Hematopoietic multipotent progenitor cell treated with erythropoietin and hydrocortisone succinate and interleukin-3 and kit ligand, for 17 days (in vitro differentiated cells): ENCODE results near the gene TCF15.
"Not testable (repeated sequence)": the region's sequence is repeated elsewhere in the genome, so short reads cannot be mapped to it uniquely, and the experiment has no call there.

ENCODE experiments used
- DNase-seq: peaks from one replicate; pipeline ENCODE4 v3.0.0-alpha.2; 2015; ENCODE audit warnings: low spot score

The TCF15 gene

DNA sequence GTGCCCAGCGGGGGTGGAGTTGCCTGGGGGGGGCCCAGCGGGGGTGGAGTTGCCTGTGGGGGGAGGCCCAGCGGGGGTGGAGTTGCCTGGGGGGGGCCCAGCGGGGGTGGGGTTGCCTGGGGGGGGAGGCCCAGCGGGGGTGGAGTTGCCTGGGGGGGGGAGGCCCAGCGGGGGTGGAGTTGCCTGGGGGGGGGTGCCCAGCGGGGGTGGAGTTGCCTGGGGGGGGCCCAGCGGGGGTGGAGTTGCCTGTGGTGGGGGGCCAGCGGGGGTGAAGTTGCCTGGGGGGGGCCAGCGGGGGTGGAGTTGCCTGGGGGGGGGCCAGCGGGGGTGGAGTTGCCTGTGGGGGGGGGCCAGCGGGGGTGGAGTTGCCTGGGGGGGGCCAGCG is 31.9 kb upstream of the TCF15 start:
- not testable (repeated sequence) for DNase-seq

GRCh38 chr20:641516-641875 is 31.4 kb upstream of the TCF15 start:
- no peak for DNase-seq

GRCh38 chr20:640674-641515 is 30.8 kb upstream of the TCF15 start:
- no peak for DNase-seq

DNA sequence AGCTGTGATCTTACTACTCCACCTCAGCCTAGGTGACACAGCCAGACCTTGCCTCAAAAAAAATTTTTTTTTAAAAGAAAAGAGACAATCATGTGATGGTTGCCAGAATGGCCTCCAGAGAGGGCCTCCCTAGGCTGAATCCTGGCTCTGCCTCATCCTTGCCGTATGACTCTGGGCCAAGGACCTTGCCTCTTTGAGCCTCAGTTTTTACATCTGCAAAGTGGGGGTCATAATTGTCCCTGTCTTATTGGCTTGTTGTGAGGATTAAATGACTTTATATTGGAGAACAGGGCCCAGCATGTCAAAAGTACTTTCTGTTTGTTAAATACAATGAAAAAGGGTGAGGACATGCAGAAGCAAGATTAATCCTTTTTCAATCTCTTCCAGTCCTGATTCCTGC is 28.5 kb upstream of the TCF15 start:
- DNase-seq, result no peak

GRCh38 chr20:637559-637958 is 27.4 kb upstream of the TCF15 start:
- DNase-seq, result no peak

GRCh38 chr20:635893-636338 is 25.8 kb upstream of the TCF15 start:
- DNase-seq, result no peak

DNA sequence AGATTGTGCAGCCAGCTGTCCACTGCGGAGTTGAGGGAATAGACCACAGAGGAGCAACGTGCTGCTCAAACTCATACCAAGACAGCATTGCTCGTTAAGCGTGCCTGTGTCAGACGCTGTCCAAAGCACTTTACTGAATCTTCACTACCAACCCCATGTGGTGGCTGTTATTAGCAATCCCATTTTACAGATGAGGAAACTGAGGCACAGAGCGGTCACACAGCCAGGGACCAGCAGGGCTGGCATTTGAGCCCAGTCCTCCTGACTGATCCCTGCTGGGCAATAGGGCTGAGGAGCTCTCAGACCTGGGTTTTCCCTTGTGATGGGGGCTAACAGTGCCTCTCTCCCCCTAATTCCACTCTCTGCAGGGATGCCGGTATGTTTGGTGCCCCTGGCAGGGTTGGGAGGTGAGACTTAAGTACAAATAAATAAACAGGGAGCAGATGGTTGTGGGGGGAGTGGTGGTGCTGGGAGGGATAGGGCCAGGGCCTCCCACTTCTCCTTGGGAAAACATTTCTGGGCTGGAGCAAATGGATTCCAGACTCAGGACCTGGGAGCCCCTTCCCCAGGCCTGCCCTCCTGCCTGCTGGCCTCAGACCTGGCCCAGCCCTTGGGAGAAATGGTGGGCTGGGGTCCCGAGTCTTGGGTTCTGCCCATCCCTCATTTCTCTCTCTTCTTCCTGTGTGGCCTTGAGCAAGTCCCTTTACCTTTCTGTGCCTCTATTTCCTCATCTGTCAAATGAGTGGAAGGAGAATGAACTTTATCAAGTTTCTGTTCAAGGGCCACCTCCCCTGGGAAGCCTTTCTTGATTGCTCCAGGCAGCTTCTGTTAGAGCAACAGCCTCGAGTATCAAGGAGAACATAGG is 25.2 kb upstream of the TCF15 start:
- no peak for DNase-seq

DNA sequence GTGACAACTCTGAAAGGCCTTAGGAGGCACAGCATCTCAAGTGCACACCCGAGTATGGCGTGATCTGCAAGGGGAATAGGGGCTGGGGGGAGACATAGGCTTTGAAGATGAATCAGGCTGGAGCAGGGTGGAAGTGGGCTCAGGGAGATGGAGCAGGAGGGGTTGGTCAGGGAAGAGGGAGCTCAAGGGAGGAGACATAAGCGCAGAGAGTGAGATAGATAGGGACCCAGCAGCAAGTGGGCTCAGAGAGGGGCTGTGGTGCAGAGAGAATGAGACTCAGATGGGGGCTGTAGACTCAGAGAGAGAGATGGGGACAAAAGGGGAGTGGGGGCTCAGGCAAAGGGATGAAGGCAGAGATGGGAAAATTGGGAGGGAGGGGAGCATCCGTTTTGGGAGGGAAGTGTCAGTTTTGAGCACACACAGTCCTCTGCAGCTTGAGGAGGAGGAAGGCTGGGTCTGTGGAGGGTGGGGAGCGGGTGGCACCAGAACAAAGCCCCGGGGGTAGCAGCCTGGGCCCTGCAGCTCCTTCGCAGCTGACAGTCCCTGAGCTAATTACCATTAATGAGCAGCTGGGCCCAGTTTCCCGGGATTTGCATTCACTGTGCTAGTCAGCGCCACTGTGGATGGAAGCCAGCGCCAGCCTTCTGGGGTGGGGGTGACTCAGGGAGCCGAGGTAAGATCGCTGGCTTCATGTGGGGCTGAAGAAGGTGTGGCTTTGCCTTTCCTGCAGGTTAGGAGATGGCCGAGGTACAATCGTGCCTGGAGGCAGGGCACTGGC is 24.2 kb upstream of the TCF15 start:
- DNase-seq, result no peak

GRCh38 chr20:631101-631500 is 21.0 kb upstream of the TCF15 start:
- DNase-seq, result no peak

DNA sequence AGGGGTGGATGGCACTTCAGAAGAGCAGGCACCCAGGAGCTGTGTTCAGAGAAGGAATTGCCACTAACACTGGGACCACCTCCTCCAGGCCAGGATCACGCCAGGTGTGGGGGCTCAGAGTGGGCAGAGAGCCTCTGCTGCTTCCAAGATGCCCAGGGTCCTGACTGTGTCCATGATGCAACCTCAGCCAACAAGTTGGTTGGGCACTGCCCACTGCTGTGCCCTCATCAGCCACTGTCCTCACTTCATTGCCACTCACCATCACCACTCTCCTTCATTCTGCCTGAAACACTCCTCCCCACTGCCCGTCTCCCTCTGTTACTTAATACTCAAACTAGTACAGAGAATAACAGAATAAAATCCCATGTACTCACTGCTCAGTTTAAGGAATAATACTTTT is 16.5 kb upstream of the TCF15 start:
- DNase-seq, result no peak

DNA sequence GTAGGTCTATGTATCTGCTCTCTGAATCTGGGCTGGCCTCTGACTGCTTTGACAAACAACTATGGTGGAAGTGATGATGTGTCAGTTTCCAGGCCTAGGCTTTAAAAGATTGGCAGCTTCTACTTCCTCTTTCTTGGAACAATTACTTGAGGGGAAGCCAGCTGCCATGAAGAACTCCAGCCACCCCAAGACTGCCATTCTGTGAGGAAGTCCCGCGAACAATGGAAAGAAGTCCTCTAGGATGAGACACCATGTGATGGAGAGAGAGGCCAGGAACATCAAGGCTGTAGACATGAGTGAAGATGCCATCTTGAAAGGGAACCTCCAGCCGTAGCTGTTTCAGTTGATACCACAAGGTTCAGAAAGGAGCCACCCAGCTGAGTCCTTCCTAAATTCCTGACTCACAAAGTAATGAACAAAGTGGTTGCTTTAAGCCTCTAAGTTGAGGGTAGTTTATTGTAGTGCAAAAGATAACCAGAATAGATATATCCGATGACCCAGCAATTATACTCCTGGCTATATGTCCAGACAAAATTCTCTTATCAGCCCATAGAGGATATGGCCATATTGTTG is 15.3 kb upstream of the TCF15 start:
- no peak for DNase-seq

DNA sequence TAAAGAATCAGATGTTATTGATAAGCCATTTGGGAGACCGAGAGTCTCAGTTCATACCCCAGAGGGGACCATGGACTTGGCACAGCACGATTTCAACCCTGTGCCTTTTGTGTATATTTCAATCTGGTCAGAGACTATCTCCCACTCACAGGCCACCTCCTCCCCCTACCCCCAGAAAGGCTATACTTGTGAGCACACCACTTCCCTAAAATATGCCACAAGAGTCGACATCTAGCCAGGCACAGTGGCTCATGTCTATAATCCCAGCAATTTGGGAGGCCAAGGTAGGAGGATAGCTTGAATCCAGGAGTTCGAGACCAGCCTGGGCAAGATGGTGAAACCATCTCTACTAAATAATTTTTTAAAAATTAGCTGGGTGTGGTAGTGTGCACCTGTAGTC is 13.6 kb upstream of the TCF15 start:
- no peak for DNase-seq

- no peak for DNase-seq
Measured at GRCh38 chr20:623021-623420, 12.9 kb upstream of the TCF15 start.

GRCh38 chr20:622161-622560 is 12.1 kb upstream of the TCF15 start:
- DNase-seq, result no peak

DNA sequence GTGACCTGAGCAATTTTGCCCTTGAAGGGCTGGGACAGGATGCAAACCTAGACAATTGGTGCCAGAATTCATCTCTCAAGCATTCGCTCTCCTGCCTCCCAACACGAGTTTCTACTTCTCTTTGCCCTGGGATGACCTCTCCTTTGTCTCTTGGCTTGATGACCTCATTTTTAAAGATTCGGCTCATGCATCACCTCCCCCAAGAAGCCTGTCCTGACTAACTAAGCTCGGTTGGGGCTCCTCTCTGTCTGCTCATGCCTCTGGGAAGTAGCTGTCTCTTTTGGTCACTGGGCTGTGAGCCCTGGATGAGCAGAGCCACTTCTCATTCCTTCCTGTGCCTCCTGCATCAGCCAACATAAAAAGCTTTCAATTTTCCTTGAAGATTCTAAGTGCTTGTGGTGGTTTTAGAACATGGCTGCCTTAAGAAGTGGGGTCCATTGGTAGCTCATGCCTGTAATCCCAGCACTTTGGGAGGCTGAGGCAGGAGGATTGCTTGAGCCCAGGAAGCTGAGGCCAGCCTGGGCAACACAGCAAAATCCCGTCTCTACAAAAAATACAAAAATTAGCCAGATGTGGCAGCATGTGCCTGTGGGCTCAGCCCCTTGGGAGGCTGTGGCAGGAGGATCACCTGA is 11.1 kb upstream of the TCF15 start:
- no peak for DNase-seq

GRCh38 chr20:620246-620645 is 10.1 kb upstream of the TCF15 start:
- DNase-seq, result no peak

GRCh38 chr20:618980-619379 is 8.9 kb upstream of the TCF15 start:
- no peak for DNase-seq

- no peak for DNase-seq
Measured at GRCh38 chr20:617934-618690, 8.0 kb upstream of the TCF15 start.

DNA sequence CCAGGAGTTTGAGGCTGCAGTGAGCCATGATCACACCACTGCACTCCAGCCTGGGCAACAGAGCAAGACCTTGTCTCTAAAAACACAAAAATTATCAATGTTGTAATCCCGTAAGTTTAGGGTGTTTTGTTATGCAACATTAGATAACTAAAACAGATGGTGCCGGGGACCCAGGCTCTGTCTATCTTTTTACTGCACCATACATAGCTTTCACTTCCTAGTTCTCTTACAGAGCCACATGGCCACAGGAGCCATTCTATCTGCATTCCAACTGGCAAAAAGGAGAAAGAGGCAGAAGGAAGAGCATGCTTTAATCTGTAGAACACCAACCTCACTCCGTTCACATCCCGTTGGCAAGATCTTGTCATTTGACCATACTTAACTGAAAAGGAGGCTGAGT is 5.4 kb upstream of the TCF15 start:
- DNase-seq, result no peak

GRCh38 chr20:611843-612185 is 1.7 kb upstream of the TCF15 start:
- DNase-seq, result no peak
